ENCODE data around the gene VRTN. TPM values are rescaled to one million over a fixed set of nuclear protein-coding genes. Genes with fewer than 3 reads are reported as not detected.

Gene VRTN
- polyA plus RNA-seq, 3 donors, result not detected

- H3K27ac ChIP-seq (ENCODE audit: low read depth, low read length), result no peak overlapping the region
- WGBS, 3 donors, result 69 to 84% (median 75%) methylated on average over 7 of the region's 7 CpGs
Observed at GRCh38 chr14:74347097-74347794, 1.0 kb upstream of the VRTN start.

- 57 to 69% (median 61%) methylated on average over 1 of the region's 1 CpG for WGBS, 3 donors
- no peak overlapping the region for H3K27ac ChIP-seq (ENCODE audit: low read depth, low read length)
Observed at GRCh38 chr14:74347795-74348100, 523 bp upstream of the VRTN start.

- WGBS, 3 donors, result 53 to 75% (median 57%) methylated on average over 16 to 17 of the region's 17 CpGs
- H3K27ac ChIP-seq (ENCODE audit: low read depth, low read length), result no peak overlapping the region
Observed at GRCh38 chr14:74348735-74349463, 628 bp downstream of the VRTN start.

GRCh38 chr14:74349757-74350156, 1.5 kb downstream of the VRTN start:
- WGBS, 3 donors, result 25 to 54% (median 43%) methylated on average over 4 of the region's 4 CpGs
- H3K27ac ChIP-seq (ENCODE audit: low read depth, low read length), result no peak overlapping the region

GRCh38 chr14:74350211-74350927, 2.1 kb downstream of the VRTN start:
- no peak overlapping the region for H3K27ac ChIP-seq (ENCODE audit: low read depth, low read length)
- WGBS, 3 donors, result 29 to 49% (median 35%) methylated on average over 11 of the region's 11 CpGs

- no peak overlapping the region for H3K27ac ChIP-seq (ENCODE audit: low read depth, low read length)
- 0 to 13% (median 4%) methylated on average over 1 of the region's 1 CpG for WGBS, 3 donors
Observed at GRCh38 chr14:74350928-74351323, 2.7 kb downstream of the VRTN start.

- 92% methylated on average over 32 of the region's 32 CpGs for WGBS, 3 donors
- no peak overlapping the region for H3K27ac ChIP-seq (ENCODE audit: low read depth, low read length)
Observed at GRCh38 chr14:74356892-74357575, 8.8 kb downstream of the VRTN start.

- WGBS, 3 donors, result 90 to 95% (median 93%) methylated on average over 19 of the region's 19 CpGs
Observed at GRCh38 chr14:74357585-74357984, 9.3 kb downstream of the VRTN start.

GRCh38 chr14:74358176-74358829, 10.0 kb downstream of the VRTN start:
- 90 to 93% (median 92%) methylated on average over 16 to 17 of the region's 17 CpGs for WGBS, 3 donors
- no peak overlapping the region for H3K27ac ChIP-seq (ENCODE audit: low read depth, low read length)

More at GRCh38 chr14:74357585-74357984, 9.3 kb downstream of the VRTN start:
- no peak overlapping the region for H3K27ac ChIP-seq (ENCODE audit: low read depth, low read length)

GRCh38 chr14:74360163-74360562, 11.9 kb downstream of the VRTN start:
- WGBS, 3 donors, result 32 to 80% (median 73%) methylated on average over 3 of the region's 3 CpGs
- H3K27ac ChIP-seq (ENCODE audit: low read depth, low read length), result no peak overlapping the region

GRCh38 chr14:74362361-74362915, 14.2 kb downstream of the VRTN start:
- H3K27ac ChIP-seq (ENCODE audit: low read depth, low read length), result no peak overlapping the region
- 16 to 26% (median 25%) methylated on average over 12 of the region's 12 CpGs for WGBS, 3 donors

- H3K27ac ChIP-seq (ENCODE audit: low read depth, low read length), result no peak overlapping the region
- WGBS, 3 donors, result 76 to 82% (median 76%) methylated on average over 7 of the region's 7 CpGs
Observed at GRCh38 chr14:74364271-74364880, 16.1 kb downstream of the VRTN start.

GRCh38 chr14:74368026-74368425, 19.8 kb downstream of the VRTN start:
- H3K27ac ChIP-seq (ENCODE audit: low read depth, low read length), result no peak overlapping the region
- 89 to 98% (median 95%) methylated on average over 6 of the region's 6 CpGs for WGBS, 3 donors

GRCh38 chr14:74368441-74368840, 20.2 kb downstream of the VRTN start:
- H3K27ac ChIP-seq (ENCODE audit: low read depth, low read length), result no peak overlapping the region
- WGBS, 3 donors, result 82 to 87% (median 84%) methylated on average over 8 of the region's 8 CpGs

- WGBS, 3 donors, result 93 to 96% (median 94%) methylated on average over 36 to 38 of the region's 38 CpGs
Observed at GRCh38 chr14:74377976-74378690, 29.9 kb downstream of the VRTN start.

GRCh38 chr14:74380172-74380571, 31.9 kb downstream of the VRTN start:
- WGBS, 3 donors, result 88 to 91% (median 89%) methylated on average over 9 of the region's 9 CpGs
- no peak overlapping the region for H3K27ac ChIP-seq (ENCODE audit: low read depth, low read length)

More at GRCh38 chr14:74377976-74378690, 29.9 kb downstream of the VRTN start:
- no peak overlapping the region for H3K27ac ChIP-seq (ENCODE audit: low read depth, low read length)

- 89 to 91% (median 90%) methylated on average over 13 of the region's 13 CpGs for whole genome bisulfite sequencing, 3 donors
- no peak overlapping the region for H3K27ac ChIP-seq (ENCODE audit: low read depth, low read length)
Observed at GRCh38 chr14:74380845-74381244, 32.6 kb downstream of the VRTN start.
